ENCODE measurements around the gene LRP2BP. TPM values are rescaled to one million over a fixed set of nuclear protein-coding genes. Genes with fewer than 3 reads are reported as not detected.

Gene LRP2BP
- total RNA-seq, 1 donor from 2014 or later, result 0.27 TPM

- Histone ChIP-seq H3K4me3 (ENCODE audit: insufficient read depth, low read depth, low read length) (no peak overlapping the region), H3K79me2 (ENCODE audit: insufficient read depth, low read length) (no peaks in the 10 kb centered on the region), H2AFZ (ENCODE audit: low read depth, low read length) (no peak overlapping the region), H3K27ac (ENCODE audit: low read depth, low read length) (no peak overlapping the region), H3K36me3 (ENCODE audit: insufficient read depth, low read length) (peaks cover 12% of the 10 kb centered on the region), H3K4me1 (ENCODE audit: insufficient read depth, low read length) (no peaks in the 10 kb centered on the region), H3K9ac (ENCODE audit: low read length) (no peak overlapping the region), H3K27me3 (ENCODE audit: insufficient read depth, low read length) (no peaks in the 10 kb centered on the region), H3K9me3 (ENCODE audit: insufficient read depth, low read depth, low read length) (no peaks in the 10 kb centered on the region), H4K20me1 (ENCODE audit: insufficient read depth, low read length) (no peaks in the 10 kb centered on the region), H3K4me2 (ENCODE audit: low read length) (no peak overlapping the region)
- H3K27me3 Mint-ChIP-seq (ENCODE audit: low read depth, unreplicated experiment), result no peaks in the 10 kb centered on the region
- no peaks in the 10 kb centered on the region for H3K9me3 Mint-ChIP-seq (ENCODE audit: unreplicated experiment)
- no peak overlapping the region for H3K27ac Mint-ChIP-seq (ENCODE audit: unreplicated experiment)
- peaks cover 28% of the 10 kb centered on the region for H3K36me3 Mint-ChIP-seq (ENCODE audit: low read depth, unreplicated experiment)
- peaks cover 2% of the 10 kb centered on the region for H3K4me1 Mint-ChIP-seq (ENCODE audit: low read depth, unreplicated experiment)
- DNase-seq (ENCODE audit: low read depth) (no peak), FAIRE-seq (no peak)
- H3K4me3 Mint-ChIP-seq (ENCODE audit: unreplicated experiment), result no peak overlapping the region
- TF ChIP-seq EZH2 (IDR thresholded peaks at IDR 0.05; ENCODE audit: insufficient read depth, low read length), result no peak
- TF ChIP-seq CTCF (IDR thresholded peaks at IDR 0.05; ENCODE audit: insufficient read depth, low read depth, low read length), result no peak
These were observed 21.2 kb downstream of the LRP2BP start for GRCh38 chr4:185374573-185374972.

- peaks cover 28% of the 10 kb centered on the region for H3K36me3 Mint-ChIP-seq (ENCODE audit: low read depth, unreplicated experiment)
- no peak for DNase-seq (ENCODE audit: low read depth)
- Histone ChIP-seq H3K27me3 (ENCODE audit: insufficient read depth, low read length) (no peaks in the 10 kb centered on the region), H3K4me1 (ENCODE audit: insufficient read depth, low read length) (no peaks in the 10 kb centered on the region), H3K9me3 (ENCODE audit: insufficient read depth, low read depth, low read length) (no peaks in the 10 kb centered on the region), H3K36me3 (ENCODE audit: insufficient read depth, low read length) (peaks cover 12% of the 10 kb centered on the region), H3K79me2 (ENCODE audit: insufficient read depth, low read length) (no peaks in the 10 kb centered on the region), H3K4me2 (ENCODE audit: low read length) (no peak overlapping the region), H3K27ac (ENCODE audit: low read depth, low read length) (no peak overlapping the region), H3K9ac (ENCODE audit: low read length) (no peak overlapping the region), H2AFZ (ENCODE audit: low read depth, low read length) (no peak overlapping the region), H3K4me3 (ENCODE audit: insufficient read depth, low read depth, low read length) (no peak overlapping the region), H4K20me1 (ENCODE audit: insufficient read depth, low read length) (no peaks in the 10 kb centered on the region)
- no peak overlapping the region for H3K4me3 Mint-ChIP-seq (ENCODE audit: unreplicated experiment)
- no peak overlapping the region for H3K27ac Mint-ChIP-seq (ENCODE audit: unreplicated experiment)
- H3K27me3 Mint-ChIP-seq (ENCODE audit: low read depth, unreplicated experiment), result no peaks in the 10 kb centered on the region
- no peaks in the 10 kb centered on the region for H3K9me3 Mint-ChIP-seq (ENCODE audit: unreplicated experiment)
- peaks cover 5% of the 10 kb centered on the region for H3K4me1 Mint-ChIP-seq (ENCODE audit: low read depth, unreplicated experiment)
- FAIRE-seq, result no peak
- TF ChIP-seq EZH2 (IDR thresholded peaks at IDR 0.05; ENCODE audit: insufficient read depth, low read length), result no peak
- TF ChIP-seq CTCF (IDR thresholded peaks at IDR 0.05; ENCODE audit: insufficient read depth, low read depth, low read length), result no peak
These were observed 21.7 kb downstream of the LRP2BP start for GRCh38 chr4:185374027-185374426.

- Mint-ChIP-seq H3K4me1 (ENCODE audit: low read depth, unreplicated experiment) (peaks cover 5% of the 10 kb centered on the region), H3K27ac (ENCODE audit: unreplicated experiment) (no peak overlapping the region), H3K4me3 (ENCODE audit: unreplicated experiment) (no peak overlapping the region), H3K36me3 (ENCODE audit: low read depth, unreplicated experiment) (peaks cover 19% of the 10 kb centered on the region), H3K9me3 (ENCODE audit: unreplicated experiment) (no peaks in the 10 kb centered on the region), H3K27me3 (ENCODE audit: low read depth, unreplicated experiment) (no peaks in the 10 kb centered on the region)
- no peaks in the 10 kb centered on the region for H3K9me3 ChIP-seq (ENCODE audit: insufficient read depth, low read depth, low read length)
- FAIRE-seq (no peak), DNase-seq (ENCODE audit: low read depth) (no peak)
- no peak overlapping the region for H3K4me3 ChIP-seq (ENCODE audit: insufficient read depth, low read depth, low read length)
- no peak for TF ChIP-seq CTCF (IDR thresholded peaks at IDR 0.05; ENCODE audit: insufficient read depth, low read depth, low read length)
- no peak for TF ChIP-seq EZH2 (IDR thresholded peaks at IDR 0.05; ENCODE audit: insufficient read depth, low read length)
- no peak overlapping the region for H3K9ac ChIP-seq (ENCODE audit: low read length)
- H3K79me2 ChIP-seq (ENCODE audit: insufficient read depth, low read length), result no peaks in the 10 kb centered on the region
- H3K4me2 ChIP-seq (ENCODE audit: low read length), result no peak overlapping the region
- no peak overlapping the region for H3K27ac ChIP-seq (ENCODE audit: low read depth, low read length)
- H4K20me1 ChIP-seq (ENCODE audit: insufficient read depth, low read length), result no peaks in the 10 kb centered on the region
- H3K36me3 ChIP-seq (ENCODE audit: insufficient read depth, low read length), result peaks cover 12% of the 10 kb centered on the region
- H3K27me3 ChIP-seq (ENCODE audit: insufficient read depth, low read length), result no peaks in the 10 kb centered on the region
- no peaks in the 10 kb centered on the region for H3K4me1 ChIP-seq (ENCODE audit: insufficient read depth, low read length)
- no peak overlapping the region for H2AFZ ChIP-seq (ENCODE audit: low read depth, low read length)
These were observed 24.0 kb downstream of the LRP2BP start for GRCh38 chr4:185371702-185372101.
